NCI-H526 (cell line): ENCODE results near the gene RAB33B.

Experiments used
- DNase-seq, 2 experiments: peaks; one replicate each; lab custom pipeline; 2025; lab: John Stamatoyannopoulos, UW

RAB33B gene

GRCh38 chr4:139508581-139509237 lies 54.8 kb downstream of the RAB33B start:
- no peak for DNase-seq

GRCh38 chr4:139509727-139510410 lies 55.9 kb downstream of the RAB33B start:
- peak in 1 of 2 experiments; percentile 52 for DNase-seq

GRCh38 chr4:139511320-139511719 lies 57.4 kb downstream of the RAB33B start:
- DNase-seq: no peak

DNA sequence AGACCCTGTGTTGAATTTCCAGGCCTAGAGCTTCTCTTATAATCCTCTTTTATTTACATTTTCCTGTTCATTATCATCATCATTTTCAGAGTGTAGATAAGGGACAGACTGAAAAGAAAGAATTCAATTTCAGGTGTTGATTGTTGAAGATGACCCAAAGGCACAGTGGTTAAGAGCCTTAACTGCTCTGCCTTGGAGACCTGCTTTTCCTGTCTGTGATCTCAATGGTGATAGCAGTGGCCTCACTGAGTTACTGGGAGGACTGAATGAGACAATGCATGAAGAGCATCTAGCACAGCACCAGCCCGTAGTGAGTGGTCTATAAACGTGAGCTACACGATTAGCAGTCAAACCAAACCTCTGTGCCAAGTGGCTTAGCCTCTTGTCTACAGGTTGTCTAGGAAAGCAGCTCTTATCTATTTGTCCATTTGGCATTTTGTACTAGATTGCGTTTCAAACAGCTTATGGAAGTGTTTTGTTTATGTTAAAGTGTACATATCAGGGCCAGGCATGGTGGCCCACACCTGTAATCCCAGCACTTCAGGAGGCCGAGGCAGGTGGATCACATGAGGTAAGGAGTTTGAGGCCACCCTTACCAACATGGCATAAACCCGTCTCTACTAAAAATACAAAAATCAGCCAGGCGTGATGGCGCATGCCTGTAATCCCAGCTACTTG lies 60.6 kb downstream of the RAB33B start:
- no peak for DNase-seq

GRCh38 chr4:139515531-139515958 lies 61.6 kb downstream of the RAB33B start:
- DNase-seq: peak in 1 of 2 experiments; percentile 9

DNA sequence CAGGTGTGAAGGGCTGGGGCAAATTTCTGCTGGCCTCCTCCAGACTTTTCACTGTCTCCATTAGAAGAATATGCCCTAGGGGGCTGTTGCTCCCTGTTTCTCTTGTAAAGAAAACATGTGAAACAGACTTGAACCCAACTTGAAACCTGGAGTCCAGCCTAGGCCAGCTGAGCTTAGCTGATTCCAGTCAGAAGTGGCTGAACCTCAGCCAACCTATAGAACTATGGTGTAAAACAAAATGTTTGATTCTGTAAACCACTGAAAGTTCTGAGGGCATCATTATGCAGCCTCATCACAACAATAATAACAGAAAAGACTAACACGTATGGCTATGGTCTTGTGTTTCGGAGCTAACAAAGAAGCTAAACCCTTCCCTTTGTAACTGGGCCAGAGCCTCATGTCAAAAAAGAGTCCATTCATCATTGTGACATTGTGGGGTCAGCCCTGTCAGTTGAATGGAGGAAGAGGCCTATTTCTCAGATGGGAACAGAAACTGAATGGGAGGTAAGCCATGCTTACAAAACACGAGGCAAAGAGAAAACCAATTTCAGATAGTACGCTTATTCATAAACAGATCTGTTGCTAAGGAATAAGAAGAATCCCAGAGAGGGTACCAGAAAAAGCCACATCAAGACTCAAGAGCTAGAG lies 68.0 kb downstream of the RAB33B start:
- DNase-seq: no peak

DNA sequence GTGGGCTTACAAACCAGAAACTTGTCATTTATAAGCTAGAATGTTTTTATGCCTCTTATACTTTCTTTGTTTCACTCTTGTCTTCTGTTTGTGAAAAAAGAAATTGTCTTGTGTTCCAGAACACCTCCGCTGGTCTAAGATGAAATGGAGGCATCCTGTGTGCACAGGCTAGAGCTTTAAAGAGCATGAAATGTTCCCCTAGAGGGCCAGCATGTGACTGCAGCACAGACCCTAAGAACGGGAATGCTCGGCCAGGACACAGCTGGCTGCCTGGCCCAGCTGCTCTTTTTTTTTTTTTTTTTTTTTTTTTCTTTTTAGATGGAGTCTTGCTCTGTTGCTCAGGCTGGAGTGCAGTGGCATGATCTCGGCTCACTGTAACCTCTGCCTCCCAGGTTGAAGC lies 68.5 kb downstream of the RAB33B start:
- no peak for DNase-seq

DNA sequence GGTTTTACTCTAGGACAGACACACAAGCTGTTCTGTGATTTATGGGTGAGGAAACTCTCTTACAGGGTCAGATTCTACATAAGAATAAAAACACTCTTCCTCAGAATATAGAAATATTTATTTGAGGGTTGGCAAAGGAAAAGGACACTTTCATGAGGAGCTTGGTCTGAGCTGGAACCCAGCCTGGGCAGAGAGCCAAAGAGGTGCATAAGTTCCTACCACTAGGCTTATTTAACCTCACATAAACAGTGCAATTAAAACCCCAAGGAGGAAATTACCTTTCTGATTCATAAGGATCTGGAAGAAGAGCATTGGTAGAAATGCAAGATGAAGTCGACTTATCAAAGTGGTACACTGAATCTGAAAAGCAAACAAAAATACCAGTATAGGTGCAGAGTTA lies 69.2 kb downstream of the RAB33B start:
- no peak for DNase-seq

GRCh38 chr4:139524062-139524631 lies 70.2 kb downstream of the RAB33B start:
- DNase-seq: no peak

DNA sequence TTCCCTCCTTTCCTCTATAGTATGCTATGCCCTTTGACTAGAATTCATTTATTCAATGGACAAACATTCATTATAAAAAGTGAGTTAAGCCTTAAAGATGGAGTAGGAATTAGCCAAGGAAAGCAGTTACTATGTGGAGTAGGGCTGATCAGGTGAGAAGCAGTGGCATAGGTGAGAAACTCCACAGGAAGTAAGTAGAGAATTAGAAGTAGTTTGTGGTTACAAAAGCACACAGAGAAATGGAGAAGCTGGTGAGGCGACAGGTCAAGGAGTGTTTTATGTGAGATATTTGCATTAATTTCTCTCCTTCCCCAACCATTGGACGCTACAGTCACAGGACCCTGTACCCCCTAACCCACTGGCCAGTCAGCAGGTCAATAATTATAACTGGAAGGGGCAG lies 71.5 kb downstream of the RAB33B start:
- DNase-seq: no peak
